Upper lobe of right lung (tissue), 1 donor: ENCODE data around the gene CLEC3A. TPM values are rescaled to one million over a fixed set of nuclear protein-coding genes. Genes with fewer than 3 reads are reported as not detected.

ENCODE experiments used
- ATAC-seq: fragments of 200-7000 bp; cut with Tn5 transposase; one replicate; pipeline ENCODE4 v1.9.1; 2020; ENCODE audit warnings: mild to moderate bottlenecking, moderate library complexity
- DNase-seq: peaks from one replicate; pipeline ENCODE4 v3.0.0-alpha.2; 2020
- H3K27ac ChIP-seq: fragments of 200-600 bp; one replicate; pipeline ENCODE4 v1.8.0; 2022
- H3K27me3 ChIP-seq: fragments of 200-600 bp; one replicate; pipeline ENCODE4 v1.8.0; 2022; ENCODE audit warnings: mild to moderate bottlenecking
- H3K36me3 ChIP-seq: fragments of 200-600 bp; one replicate; pipeline ENCODE4 v1.8.0; 2022
- H3K4me1 ChIP-seq: fragments of 200-600 bp; one replicate; pipeline ENCODE4 v1.8.0; 2022
- H3K4me3 ChIP-seq: fragments of 200-600 bp; one replicate; pipeline ENCODE4 v1.8.0; 2022; ENCODE audit warnings: mild to moderate bottlenecking
- H3K9me3 ChIP-seq: fragments of 200-600 bp; one replicate; pipeline ENCODE4 v1.8.0; 2022
- intact Hi-C: fragments of 100-400 bp; cut with DNase I; formaldehyde crosslinking; loops from one replicate; pipeline ENCODE4 v1.11.0; 2022
- total RNA-seq: library from RNA; stranded (reverse); fragmentation: NEBNext Ultra II Directional; extraction: Animal tissue kit (Norgen Biotek cat#: 25700); gene quantifications from one replicate; pipeline ENCODE4 v1.2.1, GENCODE V29; 2021
- TF ChIP-seq, protein P1 (sequence below): fragments of 200-600 bp; IDR thresholded peaks from one replicate; pipeline ENCODE4 v1.8.0; 2022; ENCODE audit warnings: antibody characterized with exemption
- donor health status: DM: no; HTN: yes; CAD: no; lungs with severe emphysema.

Gene CLEC3A
- total RNA-seq, 1 donor from 2014 or later: not detected

DNA sequence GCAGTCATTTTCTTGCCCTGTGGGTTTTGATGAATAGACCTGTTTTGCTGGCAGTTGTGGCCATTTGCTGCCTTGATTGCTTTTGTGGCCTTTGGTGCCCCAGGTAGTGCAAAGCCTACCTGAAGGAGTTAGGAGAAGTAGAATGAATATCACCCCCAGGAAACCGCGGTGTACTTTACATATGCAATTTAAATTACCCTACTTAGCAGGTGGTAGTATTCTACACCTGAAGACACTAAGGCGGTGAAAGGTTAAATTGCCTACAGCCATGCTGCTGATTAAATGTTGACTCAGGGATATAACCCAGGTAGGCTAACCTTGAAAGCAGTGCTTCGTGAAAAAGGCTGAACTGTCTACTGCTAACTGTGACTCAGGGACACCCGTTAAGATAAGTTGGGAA lies 49.9 kb downstream of the CLEC3A start:
- no peaks in the 10 kb centered on the region for H3K36me3 ChIP-seq
- ATAC-seq: no peak
- intact Hi-C loops: no loop called here
- H3K4me1 ChIP-seq: no peaks in the 10 kb centered on the region
- no peaks in the 10 kb centered on the region for H3K27me3 ChIP-seq
- H3K4me3 ChIP-seq: no peak overlapping the region
- no peak overlapping the region for H3K27ac ChIP-seq
- no peak for DNase-seq
- no peaks in the 10 kb centered on the region for H3K9me3 ChIP-seq
- TF ChIP-seq, protein P1, sequence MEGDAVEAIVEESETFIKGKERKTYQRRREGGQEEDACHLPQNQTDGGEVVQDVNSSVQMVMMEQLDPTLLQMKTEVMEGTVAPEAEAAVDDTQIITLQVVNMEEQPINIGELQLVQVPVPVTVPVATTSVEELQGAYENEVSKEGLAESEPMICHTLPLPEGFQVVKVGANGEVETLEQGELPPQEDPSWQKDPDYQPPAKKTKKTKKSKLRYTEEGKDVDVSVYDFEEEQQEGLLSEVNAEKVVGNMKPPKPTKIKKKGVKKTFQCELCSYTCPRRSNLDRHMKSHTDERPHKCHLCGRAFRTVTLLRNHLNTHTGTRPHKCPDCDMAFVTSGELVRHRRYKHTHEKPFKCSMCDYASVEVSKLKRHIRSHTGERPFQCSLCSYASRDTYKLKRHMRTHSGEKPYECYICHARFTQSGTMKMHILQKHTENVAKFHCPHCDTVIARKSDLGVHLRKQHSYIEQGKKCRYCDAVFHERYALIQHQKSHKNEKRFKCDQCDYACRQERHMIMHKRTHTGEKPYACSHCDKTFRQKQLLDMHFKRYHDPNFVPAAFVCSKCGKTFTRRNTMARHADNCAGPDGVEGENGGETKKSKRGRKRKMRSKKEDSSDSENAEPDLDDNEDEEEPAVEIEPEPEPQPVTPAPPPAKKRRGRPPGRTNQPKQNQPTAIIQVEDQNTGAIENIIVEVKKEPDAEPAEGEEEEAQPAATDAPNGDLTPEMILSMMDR: no peak

DNA sequence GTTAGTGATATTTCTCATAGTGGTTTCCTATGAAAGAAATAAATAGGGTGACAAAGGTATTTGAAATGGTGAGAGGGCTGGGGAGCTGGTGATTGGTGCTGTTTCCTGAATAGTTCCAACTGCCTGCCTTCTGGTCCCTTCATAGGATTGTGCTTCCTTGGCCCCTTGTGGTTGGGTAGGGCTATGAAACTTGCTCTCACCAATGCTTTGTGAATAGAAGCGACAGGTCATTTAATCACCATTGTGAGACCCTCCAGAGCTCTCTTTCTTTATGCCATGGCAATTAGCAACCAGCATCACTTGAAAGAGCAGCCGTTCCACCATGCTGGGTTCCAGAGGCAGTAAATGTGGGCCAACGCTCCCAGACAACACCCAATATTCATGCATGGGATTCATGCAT lies 53.5 kb downstream of the CLEC3A start:
- Histone ChIP-seq H3K27me3 (no peaks in the 10 kb centered on the region), H3K4me3 (no peak overlapping the region), H3K4me1 (no peaks in the 10 kb centered on the region), H3K9me3 (no peaks in the 10 kb centered on the region), H3K36me3 (no peaks in the 10 kb centered on the region), H3K27ac (no peak overlapping the region)
- TF ChIP-seq, protein P1: no peak
- no peak for DNase-seq
- intact Hi-C loops: no loop called here
- no peak for ATAC-seq

DNA sequence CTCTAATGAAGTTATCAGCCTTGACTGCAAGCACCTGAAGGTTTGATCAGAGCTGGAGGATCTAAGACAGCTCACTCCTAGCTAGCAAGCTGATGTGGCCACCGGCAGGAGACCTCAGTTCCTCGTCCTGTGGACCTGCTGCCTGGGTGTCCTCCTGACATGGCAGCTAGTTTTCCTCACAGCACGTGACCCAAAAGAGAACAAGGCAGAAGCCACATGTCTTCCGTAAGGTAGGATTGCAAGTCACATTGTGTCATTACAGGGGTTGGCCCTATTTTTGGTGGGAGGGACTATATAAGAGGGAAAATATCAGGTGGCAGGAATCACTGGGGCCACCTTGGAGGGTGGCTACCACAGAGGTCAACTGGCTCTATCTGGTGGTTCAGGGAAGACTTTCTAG lies 59.0 kb downstream of the CLEC3A start:
- Histone ChIP-seq H3K9me3 (no peaks in the 10 kb centered on the region), H3K4me1 (no peaks in the 10 kb centered on the region), H3K27ac (no peak overlapping the region), H3K4me3 (no peak overlapping the region), H3K27me3 (no peaks in the 10 kb centered on the region), H3K36me3 (no peaks in the 10 kb centered on the region)
- TF ChIP-seq, protein P1: no peak
- no peak for DNase-seq
- ATAC-seq: no peak
- intact Hi-C loops: no loop called here

Other genes with a start within 250 kb of the CLEC3A start
- 0.32 TPM for gene VAT1L, start 234.0 kb upstream of the CLEC3A start, total RNA-seq
- gene WWOX, start 77.1 kb downstream of the CLEC3A start, total RNA-seq: 17.0 TPM